ENCODE data around the gene WDR55. TPM values are rescaled to one million over a fixed set of nuclear protein-coding genes. Genes with fewer than 3 reads are reported as not detected.
"Not testable (repeated sequence)": the region's sequence is repeated elsewhere in the genome, so short reads cannot be mapped to it uniquely, and the experiment has no call there.

The WDR55 gene, protein sequence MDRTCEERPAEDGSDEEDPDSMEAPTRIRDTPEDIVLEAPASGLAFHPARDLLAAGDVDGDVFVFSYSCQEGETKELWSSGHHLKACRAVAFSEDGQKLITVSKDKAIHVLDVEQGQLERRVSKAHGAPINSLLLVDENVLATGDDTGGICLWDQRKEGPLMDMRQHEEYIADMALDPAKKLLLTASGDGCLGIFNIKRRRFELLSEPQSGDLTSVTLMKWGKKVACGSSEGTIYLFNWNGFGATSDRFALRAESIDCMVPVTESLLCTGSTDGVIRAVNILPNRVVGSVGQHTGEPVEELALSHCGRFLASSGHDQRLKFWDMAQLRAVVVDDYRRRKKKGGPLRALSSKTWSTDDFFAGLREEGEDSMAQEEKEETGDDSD
- total RNA-seq, result 10.1 TPM

DNA sequence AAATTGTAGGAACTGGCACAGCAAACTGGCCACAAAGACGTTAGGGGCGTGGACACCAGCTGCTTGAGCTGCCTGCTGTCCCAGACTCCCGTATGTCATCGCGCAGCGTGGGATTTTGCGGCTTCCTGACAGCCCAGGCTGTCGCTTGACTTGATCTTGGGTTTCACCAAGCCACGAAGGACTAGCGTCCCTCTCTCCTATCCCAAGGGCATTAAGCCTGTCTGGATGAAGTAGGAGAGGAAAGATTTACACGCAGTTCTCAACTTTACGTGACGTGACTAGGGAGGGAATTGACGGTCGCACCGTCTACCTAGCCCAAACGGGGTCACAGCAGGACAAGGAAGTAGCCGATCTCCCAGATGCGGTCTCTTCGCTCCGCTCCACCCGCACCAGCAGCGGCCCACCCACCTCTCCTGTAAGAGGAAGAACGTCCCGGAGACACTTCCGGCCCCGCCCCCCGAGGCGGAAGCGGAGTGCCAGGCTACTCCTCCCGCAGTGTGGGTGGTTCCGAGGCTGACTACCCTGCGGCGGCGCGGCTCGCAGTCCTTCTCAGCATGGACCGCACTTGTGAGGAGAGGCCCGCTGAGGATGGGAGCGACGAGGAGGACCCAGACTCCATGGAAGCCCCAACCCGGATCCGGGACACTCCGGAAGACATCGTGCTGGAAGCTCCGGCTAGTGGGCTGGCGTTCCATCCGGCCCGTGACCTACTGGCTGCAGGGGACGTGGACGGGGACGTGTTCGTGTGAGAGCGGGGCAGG lies at the start of gene WDR55:
Gene WDR55, plus strand, starts transcription at position 546 of the 761 bp plus-strand sequence. Its CDS starts 9 bp downstream, at position 555.
- Histone ChIP-seq H3K27ac (peak within 1 kb of the TSS; percentile 88 to 89), H3K9me3 (no peaks in the 10 kb centered on the region), H3K4me3 (peak within 1 kb of the TSS; percentile 59 to 81), H3K27me3 (no peaks in the 10 kb centered on the region), H3K36me3 (peaks cover 47 to 55% of the 10 kb centered on the region in 2 donors), H3K4me1 (peaks cover 5 to 8% of the 10 kb centered on the region in 2 donors)
- TF ChIP-seq, protein P1, sequence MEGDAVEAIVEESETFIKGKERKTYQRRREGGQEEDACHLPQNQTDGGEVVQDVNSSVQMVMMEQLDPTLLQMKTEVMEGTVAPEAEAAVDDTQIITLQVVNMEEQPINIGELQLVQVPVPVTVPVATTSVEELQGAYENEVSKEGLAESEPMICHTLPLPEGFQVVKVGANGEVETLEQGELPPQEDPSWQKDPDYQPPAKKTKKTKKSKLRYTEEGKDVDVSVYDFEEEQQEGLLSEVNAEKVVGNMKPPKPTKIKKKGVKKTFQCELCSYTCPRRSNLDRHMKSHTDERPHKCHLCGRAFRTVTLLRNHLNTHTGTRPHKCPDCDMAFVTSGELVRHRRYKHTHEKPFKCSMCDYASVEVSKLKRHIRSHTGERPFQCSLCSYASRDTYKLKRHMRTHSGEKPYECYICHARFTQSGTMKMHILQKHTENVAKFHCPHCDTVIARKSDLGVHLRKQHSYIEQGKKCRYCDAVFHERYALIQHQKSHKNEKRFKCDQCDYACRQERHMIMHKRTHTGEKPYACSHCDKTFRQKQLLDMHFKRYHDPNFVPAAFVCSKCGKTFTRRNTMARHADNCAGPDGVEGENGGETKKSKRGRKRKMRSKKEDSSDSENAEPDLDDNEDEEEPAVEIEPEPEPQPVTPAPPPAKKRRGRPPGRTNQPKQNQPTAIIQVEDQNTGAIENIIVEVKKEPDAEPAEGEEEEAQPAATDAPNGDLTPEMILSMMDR (IDR thresholded peaks at IDR 0.05), result no peak
- DNase-seq (ENCODE audit: low spot score in 2 of 2), result peak; percentile 90 to 98
- intact Hi-C loops (cut with DNase I), result loop anchor here (1.0 to 5.0 kb wide), 5 partner anchors 17 to 263 kb away; partner anchors contain the start of genes ANKHD1, EIF4EBP3, IK and NDUFA2

DNA sequence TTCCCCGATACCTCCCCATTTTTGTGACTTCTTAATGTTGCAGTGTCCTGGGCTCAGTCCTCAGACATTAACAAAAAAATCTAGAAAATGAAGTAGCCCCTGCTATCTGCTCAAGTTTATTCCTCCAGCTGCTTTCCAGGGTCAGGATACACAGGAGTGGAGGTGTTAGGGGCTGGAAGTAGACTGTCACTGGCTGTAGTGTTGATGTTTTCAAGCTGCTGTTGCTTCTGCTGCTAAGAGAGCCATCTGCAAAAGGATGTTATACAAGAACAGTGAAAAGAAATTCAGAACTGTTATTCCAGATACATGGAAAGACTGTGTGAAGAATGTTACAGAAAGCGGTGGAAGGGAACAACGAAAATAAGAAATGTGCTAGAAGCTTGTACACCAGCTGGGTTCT lies 42.4 kb upstream of the WDR55 start:
- intact Hi-C loops (cut with DNase I), result no loop called here
- Histone ChIP-seq H3K4me1 (no peaks in the 10 kb centered on the region), H3K36me3 (no peaks in the 10 kb centered on the region), H3K9me3 (no peaks in the 10 kb centered on the region), H3K27ac (no peak overlapping the region), H3K27me3 (no peaks in the 10 kb centered on the region), H3K4me3 (no peak overlapping the region)
- TF ChIP-seq, protein P1 (IDR thresholded peaks at IDR 0.05), result no peak
- no peak for DNase-seq (ENCODE audit: low spot score in 2 of 2)

DNA sequence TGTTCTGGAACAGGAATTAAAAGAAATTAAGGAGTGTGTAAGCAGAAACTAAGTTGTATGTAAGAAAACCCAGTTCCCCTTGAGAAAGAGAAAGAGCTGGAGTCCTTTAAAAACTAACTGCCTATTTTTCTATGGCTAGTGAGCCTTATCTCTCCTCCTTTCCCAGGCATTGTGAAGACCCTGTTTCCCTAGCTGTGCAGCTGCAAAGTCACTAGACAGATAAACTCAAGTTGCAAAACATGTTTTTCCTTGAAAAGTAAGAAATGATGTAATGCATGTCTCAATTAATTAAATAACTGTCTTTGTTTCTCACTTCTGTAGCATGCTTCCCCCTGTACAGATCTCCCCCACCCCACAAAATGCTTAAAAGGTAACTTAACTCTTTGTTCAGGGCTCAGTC lies 41.6 kb upstream of the WDR55 start:
- not testable (repeated sequence) for DNase-seq (ENCODE audit: low spot score in 2 of 2)

DNA sequence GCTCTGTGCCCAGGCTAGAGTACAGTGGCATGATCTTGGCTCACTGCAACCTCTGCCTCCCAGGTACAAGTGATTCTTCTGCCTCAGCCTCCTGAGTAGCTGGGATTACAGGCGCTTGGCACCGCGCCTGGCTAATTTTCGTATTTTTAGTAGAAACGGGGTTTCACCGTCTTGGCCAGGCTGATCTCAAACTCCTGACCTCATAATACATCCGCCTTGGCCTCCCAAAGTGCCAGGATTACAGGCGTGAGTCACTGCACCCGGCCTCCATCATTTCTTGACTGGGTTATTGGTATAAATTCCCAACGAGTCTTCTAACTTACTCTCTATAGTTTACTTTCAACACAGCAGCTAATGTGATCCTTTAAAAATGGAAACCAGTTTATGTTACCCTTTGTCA lies 39.8 kb upstream of the WDR55 start:
- intact Hi-C loops (cut with DNase I), result not testable (repeated sequence)

More for the DNA sequence above, 41.6 kb upstream of the WDR55 start:
- H3K36me3 ChIP-seq; H3K9me3 ChIP-seq; intact Hi-C loops (cut with DNase I); H3K27ac ChIP-seq; H3K4me1 ChIP-seq; H3K4me3 ChIP-seq; H3K27me3 ChIP-seq: not testable (repeated sequence)

DNA sequence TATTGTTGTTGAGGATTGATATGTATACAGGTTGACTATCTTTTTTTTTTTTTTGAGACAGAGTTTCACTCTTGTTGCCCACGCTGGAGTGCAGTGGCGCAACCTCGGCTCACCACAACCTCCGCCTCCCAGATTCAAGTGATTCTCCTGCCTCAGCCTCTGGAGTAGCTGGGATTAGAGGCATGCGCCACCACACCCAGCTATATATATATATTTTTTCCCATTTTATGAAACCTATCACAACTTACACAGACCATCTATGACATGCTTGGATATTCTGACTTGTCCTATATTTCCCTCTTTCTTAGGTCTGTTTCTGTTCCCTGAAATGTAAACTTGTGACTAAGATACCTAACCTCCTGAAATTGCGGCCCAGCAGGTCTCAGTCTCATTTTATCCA lies 36.7 kb upstream of the WDR55 start:
- Histone ChIP-seq H3K4me1 (peaks cover 0 to 2% of the 10 kb centered on the region in 2 donors), H3K27ac (no peak overlapping the region), H3K27me3 (no peaks in the 10 kb centered on the region), H3K4me3 (no peak overlapping the region), H3K9me3 (no peaks in the 10 kb centered on the region), H3K36me3 (no peaks in the 10 kb centered on the region)
- intact Hi-C loops (cut with DNase I), result no loop called here
- DNase-seq (ENCODE audit: low spot score in 2 of 2), result no peak
- TF ChIP-seq, protein P1 (IDR thresholded peaks at IDR 0.05), result no peak

More for the DNA sequence above, 39.8 kb upstream of the WDR55 start:
- H3K27me3 ChIP-seq; H3K27ac ChIP-seq; H3K36me3 ChIP-seq; H3K4me1 ChIP-seq; H3K4me3 ChIP-seq; H3K9me3 ChIP-seq; DNase-seq (ENCODE audit: low spot score in 2 of 2): not testable (repeated sequence)

DNA sequence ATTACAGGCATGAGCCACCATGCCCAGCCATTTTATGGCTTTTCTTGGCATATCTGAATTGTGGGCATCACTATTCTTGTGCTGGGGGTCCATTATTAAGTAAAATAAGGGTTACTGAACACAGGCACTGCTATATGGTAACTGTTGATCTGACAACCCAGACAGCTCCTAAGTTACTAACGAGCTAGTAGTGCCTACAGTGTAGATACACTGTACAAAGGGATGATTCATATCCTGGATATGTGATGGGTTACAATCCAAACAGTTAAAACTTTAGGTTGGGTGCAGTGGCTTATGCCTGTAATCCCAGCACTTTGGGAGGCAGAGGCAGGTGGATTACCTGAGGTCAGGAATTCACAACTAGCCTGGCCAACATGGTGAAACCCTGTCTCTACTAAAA lies 36.0 kb upstream of the WDR55 start:
- intact Hi-C loops (cut with DNase I), result no loop called here
- DNase-seq (ENCODE audit: low spot score in 2 of 2), result no peak
- Histone ChIP-seq H3K36me3 (no peaks in the 10 kb centered on the region), H3K4me3 (no peak overlapping the region), H3K9me3 (no peaks in the 10 kb centered on the region), H3K4me1 (peaks cover 0 to 4% of the 10 kb centered on the region in 2 donors), H3K27me3 (no peaks in the 10 kb centered on the region), H3K27ac (no peak overlapping the region)
- TF ChIP-seq, protein P1 (IDR thresholded peaks at IDR 0.05), result no peak
